HG03457 (cell line): ENCODE results near the gene ZNF780A.
"Not testable (repeated sequence)": the region's sequence is repeated elsewhere in the genome, so short reads cannot be mapped to it uniquely, and the experiment has no call there.

Source experiments
- ATAC-seq: cut with Tn5 transposase; IDR thresholded peaks from one replicate; pipeline ENCODE4 v1.9.1; 2021; ENCODE audit warnings: moderate number of reproducible peaks; ENCODE audit not compliant: unreplicated experiment

The ZNF780A gene

DNA sequence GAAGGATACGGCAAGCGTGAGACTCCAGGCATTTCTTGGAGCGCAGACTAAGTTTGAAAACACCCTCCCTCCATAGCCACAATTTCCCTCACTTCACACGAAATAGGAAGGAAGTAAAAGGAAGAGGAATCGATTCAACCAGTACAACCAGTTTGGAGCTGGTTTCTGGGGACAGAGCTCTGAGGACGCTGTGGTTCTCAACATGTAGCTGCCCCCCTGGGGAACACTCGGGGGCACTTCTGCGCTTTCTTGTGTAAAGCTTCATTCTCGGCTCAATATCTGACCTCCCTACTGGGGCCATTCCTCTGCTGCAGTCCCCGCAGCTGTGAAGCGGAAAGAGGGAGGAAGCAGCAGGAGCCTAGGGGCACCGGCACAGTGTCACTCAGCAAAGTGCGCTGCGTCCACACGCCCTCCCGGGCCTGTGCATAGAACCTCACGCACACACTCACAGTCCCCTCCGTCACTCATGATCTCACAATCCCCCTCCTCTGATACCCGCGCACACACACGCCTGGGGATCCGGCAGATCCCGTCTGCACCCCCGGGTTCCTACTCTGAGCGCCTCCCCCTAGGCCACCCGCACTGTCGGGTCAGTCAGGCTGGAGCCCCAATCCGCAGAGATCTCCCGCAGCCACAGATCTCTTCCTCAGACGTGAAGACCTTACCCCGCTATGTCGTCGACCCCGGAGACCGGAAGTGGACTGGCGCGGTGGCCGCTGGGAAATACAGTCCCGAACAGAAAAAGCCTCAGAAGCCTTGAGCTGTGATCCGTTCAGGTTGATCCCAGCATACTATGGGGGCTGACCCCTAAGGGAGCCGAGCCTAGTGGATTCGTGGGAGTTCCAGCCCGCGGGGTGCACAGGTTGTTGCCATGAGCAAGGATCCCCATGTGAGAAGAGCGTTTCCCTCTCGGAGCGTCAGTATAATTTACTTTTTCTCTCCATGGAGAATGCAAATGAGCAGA lies at the start of gene ZNF780A:
Gene ZNF780A, minus strand, starts transcription at position 703 of the 964 bp plus-strand sequence. CDS start 6,190 bp downstream, outside the sequence.
- no peak for ATAC-seq

DNA sequence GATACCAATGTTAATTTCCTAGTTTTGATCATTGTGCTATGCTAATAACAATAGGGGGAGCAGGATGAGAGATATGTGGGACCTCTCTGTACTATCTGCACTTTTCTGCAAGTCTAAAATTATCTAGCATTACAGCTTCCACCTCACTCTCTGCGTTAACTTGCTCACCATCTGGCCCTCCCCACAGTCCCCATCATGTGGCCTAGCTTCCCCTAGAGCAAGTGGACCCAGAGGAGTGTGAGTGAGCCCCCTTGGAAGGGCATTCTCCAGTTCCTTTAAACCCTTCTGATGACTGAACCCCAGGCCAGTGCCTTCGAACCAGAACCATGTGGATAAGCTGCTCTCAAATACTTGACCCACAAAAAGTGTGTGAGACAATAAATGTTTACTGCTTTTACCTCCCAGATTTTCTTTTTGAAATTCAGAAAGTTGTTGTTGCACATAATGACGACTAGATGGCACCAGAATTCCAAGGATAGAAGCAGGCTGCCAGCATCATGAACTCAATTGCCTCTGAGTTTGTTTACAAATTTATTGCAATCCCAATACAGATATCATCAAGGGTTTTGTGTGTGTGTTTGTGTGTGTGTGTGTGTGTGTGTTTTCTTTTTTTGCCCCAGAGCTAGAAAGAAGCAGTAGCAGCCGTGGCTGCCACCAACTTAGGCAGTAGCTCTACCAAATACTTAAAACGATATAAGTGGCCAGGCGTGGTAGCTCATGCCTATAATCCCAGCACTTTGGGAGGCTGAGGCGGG lies 49.0 kb upstream of the ZNF780A start:
- ATAC-seq = no peak

DNA sequence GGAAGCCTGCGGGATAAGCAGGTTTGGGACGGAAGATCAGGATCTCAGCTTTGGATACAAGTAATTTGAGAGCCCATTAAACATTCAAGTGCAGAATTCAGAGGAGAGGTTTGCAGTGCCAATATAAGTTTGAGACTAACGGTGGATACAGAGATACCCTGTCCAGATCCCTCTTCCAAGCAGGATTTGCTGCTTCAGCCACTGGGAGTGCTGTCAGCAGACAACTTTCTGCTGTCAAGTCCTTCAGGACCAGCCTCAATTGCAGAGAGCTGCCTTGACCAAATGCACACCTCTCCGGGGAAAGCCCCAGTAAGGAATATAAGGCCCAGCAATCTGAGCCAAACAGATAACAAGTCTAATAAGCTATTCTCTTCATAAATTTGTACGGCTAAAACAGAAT lies 46.1 kb upstream of the ZNF780A start:
- no peak for ATAC-seq

DNA sequence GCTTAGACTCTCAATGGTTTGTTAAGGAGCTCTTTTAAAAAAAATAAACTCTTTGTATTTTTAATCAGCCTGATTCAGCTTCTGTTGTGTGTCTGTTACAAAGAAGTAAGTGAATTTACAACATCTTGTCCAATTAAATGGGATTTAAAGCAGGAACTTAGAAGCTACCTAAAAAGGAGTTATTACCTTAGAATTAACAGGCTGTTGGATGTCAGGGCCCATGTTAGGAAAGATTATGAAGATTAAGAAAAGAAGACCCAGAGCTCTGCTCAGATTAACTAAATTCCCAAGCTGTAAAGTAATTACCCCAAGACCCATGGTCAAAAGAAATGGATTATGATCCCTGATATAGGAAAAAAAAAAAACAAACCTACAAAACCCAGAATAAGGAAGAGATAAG lies 44.1 kb upstream of the ZNF780A start:
- no peak for ATAC-seq

DNA sequence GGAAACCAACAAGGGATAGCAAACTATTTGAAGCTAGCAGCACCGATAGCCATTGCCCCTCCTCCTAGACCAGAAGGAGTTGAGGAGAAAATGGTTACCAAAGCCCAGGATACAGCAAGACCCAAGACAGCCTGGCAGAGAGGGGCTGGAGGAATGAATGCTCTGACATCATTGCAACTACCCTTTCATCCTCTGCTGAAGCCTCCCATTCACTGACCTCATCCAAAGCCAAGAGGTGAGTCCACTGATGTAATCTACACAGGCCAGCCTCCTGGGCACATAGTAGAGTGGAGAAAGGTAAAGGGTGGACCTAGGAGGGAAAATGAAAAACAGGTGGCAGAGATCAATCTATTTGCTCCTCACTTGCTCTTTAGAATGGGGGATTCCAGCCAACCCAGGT lies 42.7 kb upstream of the ZNF780A start:
- ATAC-seq = no peak

DNA sequence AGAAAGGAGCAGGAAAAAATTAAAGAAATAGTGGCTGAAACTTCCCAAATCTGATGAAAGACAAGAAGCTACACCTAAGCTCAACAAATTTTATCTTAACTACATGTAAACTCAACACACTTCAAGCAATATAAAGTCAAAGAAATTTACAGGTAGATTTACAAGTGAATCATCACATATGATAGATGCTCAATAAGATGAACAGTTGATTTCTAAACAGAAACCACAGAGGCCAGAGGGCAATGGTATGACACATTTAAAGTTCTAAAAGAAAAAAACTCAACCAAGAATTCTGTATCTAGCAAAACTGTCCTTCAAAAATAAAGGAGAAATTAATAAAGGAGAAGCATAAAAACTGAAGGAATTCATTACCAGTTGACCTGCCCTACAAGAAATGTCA lies 39.3 kb upstream of the ZNF780A start:
- ATAC-seq = no peak

DNA sequence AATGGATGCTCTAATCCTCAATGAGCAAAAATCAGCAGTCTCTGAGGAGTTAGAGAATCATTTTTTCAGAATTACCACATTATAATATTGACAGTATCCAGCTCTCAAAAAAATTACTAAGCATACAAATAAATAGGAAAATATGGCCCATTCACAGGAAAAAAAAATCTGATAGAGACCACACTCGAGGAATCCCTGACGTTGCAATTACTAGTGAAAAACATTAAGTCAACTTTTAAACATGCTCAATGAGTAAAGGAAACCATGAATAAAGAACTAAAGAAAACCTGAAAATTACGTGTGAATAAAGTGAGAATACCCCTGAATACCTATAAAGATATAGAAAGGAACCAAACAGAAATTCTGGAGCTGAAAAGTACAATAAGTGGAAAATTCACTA lies 38.7 kb upstream of the ZNF780A start:
- no peak for ATAC-seq

DNA sequence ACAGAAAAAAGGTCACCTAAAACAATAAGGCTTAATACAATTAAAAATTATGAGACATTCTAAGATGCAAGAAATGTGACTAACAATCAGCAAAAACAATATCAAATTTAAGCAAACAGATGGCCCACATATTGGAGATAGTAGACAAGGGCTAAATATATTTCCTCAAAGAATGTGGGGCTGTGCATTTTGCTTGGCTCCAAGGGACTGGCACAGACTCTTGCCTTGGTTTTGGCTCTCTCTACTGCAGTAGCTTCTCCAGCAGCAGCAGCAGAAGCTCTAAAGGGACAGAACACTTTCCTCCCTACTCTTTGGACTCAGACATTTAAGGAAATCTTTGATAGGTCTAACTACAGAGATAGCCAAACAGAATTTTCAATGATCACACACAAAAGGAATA lies 38.2 kb upstream of the ZNF780A start:
- ATAC-seq = no peak

DNA sequence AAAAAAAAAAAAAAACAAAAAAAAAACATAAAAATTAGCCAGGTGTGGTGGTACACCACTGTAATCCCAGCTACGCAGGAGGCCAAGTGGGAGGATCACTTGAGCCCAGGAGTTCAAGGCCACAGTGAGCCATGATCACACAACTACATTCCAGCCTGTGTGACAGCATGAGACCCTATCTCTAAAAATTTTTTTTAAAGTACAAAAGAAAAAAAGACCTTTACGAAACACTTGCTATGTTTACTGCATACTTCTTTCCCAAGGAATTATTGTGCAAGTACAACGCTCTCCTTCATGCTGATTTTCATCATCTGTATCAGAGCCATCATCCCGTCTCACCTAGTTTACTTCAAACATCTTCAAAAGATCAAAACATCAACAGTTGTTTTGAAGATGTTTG lies 28.6 kb upstream of the ZNF780A start:
- no peak for ATAC-seq

DNA sequence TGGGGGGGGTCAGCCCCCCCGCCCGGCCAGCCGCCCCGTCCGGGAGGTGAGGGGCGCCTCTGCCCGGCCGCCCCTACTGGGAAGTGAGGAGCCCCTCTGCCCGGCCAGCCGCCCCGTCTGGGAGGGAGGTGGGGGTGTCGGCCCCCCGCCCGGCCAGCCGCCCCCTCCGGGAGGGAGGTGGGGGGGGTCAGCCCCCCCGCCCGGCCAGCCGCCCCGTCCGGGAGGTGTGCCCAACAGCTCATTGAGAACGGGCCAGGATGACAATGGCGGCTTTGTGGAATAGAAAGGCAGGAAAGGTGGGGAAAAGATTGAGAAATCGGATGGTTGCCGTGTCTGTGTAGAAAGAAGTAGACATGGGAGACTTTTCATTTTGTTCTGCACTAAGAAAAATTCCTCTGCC lies 27.9 kb upstream of the ZNF780A start:
- not testable (repeated sequence) for ATAC-seq

DNA sequence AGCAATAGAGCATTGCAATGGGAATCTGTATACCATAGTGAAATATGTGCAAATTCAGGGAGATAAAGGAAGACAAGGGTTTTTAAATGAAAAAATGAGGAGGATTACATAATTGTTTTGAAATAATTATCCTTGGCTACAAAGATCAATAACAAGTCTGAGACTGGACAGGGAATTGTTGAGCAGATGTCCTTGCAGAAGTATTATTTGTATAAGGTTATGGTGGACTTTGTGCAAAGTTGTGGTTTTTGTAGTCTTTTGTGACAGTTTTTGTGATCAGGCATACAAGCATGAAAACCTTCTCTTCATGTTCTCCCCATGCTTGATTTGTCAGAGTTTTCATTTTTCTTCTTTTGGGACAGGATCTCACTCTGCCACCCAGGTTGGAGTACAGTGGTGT lies 25.3 kb upstream of the ZNF780A start:
- no peak for ATAC-seq

DNA sequence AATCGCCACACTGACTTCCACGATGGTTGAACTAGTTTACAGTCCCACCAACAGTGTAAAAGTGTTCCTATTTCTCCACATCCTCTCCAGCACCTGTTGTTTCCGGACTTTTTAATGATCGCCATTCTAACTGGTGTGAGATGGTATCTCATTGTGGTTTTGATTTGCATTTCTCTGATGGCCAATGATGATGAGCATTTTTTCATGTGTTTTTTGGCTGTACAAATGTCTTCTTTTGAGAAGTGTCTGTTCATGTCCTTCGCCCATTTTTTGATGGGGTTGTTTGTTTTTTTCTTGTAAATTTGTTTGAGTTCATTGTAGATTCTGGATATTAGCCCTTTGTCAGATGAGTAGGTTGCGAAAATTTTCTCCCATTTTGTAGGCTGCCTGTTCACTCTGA lies 23.4 kb upstream of the ZNF780A start:
- not testable (repeated sequence) for ATAC-seq

DNA sequence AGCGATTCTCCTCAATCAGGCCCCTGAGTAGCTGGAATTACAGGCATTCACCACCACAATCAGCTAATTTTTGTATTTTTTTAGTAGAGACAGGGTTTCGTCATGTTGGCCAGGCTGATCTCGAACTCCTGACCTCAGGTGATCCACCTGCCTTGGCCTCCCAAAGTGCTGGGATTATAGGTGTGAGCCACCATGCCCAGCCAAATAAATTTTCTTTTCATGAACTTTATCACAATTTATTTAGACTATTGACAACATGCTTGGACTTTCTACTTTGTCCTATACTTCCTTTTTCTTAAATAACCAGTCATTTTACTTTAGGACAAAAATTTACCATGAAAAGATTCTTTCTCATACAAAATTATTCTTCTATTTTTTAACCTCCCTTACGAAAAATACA lies 21.5 kb upstream of the ZNF780A start:
- not testable (repeated sequence) for ATAC-seq

DNA sequence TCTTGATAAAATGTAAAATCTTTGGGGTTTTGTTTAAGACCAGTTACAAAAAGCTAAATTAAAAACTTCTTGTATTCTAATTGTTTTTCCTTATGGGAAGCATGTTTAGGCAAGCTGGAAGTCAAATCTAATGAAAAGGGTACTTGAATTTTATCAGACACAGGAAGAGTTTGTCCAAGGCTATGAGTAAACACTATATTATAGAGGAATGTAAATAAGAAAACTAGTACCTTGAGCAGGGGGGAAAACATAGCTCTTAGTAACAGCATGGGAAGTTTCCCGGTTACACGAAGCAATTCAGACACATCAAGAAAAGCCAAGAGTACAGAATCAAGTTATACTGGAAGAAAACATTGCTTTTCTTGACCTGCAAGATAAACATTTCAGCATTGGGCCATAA lies 19.8 kb upstream of the ZNF780A start:
- ATAC-seq = no peak

DNA sequence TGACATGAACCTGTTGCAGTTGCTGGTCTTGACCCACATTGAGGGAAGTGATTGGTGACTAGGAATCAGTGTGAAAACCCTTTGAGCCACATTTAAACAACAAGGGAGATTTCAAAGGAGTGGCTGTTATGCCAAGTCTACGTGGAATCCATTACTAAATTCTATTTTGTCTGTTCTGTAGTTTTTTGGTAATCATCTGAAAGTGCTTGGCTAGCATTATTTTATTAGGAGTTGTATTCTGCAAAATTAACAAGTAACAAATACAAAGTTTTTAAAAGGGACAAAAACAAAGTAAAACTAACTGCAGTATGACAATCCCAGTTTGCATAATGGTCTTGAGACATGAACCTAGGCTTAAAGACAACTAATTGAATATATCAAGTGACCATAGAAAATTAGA lies 14.0 kb upstream of the ZNF780A start:
- ATAC-seq = no peak

DNA sequence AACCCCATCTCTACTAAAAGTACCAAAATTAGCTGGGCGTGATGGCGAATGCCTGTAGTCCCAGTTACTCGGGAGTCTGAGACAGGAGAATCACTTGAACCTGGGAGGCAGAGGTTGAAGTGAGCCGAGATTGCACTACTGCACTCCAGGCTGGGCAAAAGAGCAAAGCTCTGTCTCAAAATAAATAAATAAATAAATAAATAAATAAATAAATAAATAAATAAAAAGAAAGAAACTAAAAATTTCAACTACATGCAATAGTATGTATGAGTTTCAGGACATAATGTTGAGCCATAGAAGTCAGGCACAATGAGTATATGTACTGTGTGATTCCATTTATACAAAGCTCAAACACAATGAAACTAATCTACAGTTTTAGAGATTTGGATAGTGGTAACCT lies 12.9 kb upstream of the ZNF780A start:
- ATAC-seq = no peak

DNA sequence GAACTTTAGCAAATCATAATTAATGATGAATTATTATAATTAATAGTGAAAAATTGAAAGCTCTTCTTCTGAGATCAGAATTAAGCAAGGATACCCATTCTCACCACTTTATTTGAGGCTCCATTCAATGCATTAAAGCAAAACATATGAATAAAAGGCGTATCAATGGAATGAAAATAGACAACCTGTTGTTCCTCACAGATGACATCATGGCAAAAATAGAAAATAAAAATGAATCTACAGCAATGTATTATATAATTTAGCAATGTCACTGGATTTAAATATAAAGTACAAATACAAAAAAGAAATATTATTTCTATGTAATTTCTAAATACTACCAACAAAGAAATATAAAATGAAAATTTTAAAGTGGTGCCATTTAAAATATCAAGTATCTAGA lies 11.1 kb upstream of the ZNF780A start:
- no peak for ATAC-seq

DNA sequence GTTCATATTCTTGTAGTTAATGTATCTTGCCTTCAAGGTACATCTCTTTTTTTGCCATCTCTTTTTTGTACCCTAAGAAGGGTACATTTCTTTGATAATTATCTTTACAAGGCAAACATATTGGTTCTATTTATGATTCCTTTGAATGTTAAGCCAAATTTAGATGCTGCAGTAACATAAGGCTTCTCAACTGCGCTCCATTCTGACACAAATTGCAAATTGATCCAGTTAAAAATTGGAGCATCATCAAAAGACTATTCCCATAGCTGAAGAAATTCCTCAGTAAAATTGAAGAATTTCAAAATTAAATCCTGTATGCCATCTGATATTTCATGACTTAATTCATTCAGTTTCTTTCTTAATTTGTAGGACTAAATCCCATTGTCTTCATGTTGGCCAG lies 2.7 kb upstream of the ZNF780A start:
- no peak for ATAC-seq

DNA sequence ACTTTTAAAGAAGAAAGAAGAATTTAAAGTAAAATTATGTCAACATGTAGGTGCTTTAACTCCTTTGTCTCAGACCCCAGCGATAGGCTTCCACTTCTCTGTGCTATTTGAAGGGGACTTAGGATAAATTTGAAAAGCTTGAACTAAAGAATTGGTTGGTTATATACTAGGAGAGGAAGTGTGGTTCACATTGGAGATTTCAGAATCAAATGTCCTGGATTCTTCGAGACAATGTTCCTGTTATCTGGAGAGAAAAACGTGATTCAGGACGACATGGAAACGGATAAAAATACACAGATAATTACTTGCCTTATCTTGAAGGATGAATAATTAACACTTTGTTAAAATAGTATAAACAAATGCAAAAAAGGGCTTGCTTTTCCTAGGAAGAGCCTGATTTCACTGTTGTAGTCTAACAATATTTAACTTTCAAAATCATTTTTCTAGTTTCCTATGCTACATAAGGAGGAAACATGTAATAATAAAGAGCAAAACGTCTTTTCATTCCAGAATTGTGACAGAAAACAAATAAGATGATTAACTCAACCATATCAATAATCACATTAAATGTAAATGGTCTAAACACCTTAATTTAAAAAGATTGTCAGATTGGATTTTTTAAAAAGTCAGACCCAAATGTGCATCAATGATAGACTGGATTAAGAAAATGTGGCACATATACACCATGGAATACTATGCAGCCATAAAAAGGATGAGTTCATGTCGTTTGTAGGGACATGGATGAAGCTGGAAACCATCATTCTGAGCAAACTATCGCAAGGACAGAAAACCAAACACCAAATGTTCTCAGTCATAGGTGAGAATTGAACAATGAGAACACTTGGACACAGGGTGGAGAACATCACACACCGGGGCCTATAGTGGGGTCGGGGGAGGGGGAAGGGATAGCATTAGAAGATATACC lies 724 bp upstream of the ZNF780A start:
- ATAC-seq = no peak

DNA sequence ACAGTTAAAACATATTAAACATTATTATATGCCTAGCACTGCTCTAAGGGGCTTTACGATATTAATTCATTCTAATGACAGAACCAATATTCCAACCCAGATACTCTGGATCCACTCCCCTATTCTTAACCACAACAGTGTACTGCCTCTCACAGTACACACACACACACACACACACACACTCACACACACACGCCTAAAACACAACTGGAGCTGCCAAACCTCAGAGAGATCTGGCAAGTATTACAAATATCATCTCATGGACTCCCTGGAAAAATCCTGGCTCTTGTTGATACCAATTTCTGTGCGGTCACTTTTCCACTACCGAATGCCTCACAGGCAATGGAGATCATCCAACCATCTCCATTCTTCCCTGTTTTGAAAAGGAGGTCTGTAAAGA lies 1.3 kb downstream of the ZNF780A start:
- ATAC-seq = no peak
